ENCODE data around the gene ELL.

GRCh38 chr19:18558202-18558555 is 36.3 kb upstream of the ELL start:
- TF ChIP-seq CTCF (IDR thresholded peaks at IDR 0.05) (no peak), POLR2A (IDR thresholded peaks at IDR 0.05) (no peak), POLR2AphosphoS5 (IDR thresholded peaks at IDR 0.05) (no peak)
